Forelimb muscle (tissue), 1 donor: ENCODE results near the gene ZNF778. TPM values are rescaled to one million over a fixed set of nuclear protein-coding genes. Genes with fewer than 3 reads are reported as not detected.

Experiments
- DNase-seq: peaks from one replicate; pipeline ENCODE4 v3.0.0-alpha.2; 2013; ENCODE audit warnings: low read depth
- polyA plus RNA-seq: library from polyadenylated mRNA; unstranded; fragments of 120-200 nt; gene quantifications from one replicate; pipeline ENCODE4 v1.2.1, GENCODE V29; 2013; ENCODE audit not compliant: insufficient read length

The ZNF778 gene
- polyA plus RNA-seq, 1 donor = 7.1 TPM

DNA sequence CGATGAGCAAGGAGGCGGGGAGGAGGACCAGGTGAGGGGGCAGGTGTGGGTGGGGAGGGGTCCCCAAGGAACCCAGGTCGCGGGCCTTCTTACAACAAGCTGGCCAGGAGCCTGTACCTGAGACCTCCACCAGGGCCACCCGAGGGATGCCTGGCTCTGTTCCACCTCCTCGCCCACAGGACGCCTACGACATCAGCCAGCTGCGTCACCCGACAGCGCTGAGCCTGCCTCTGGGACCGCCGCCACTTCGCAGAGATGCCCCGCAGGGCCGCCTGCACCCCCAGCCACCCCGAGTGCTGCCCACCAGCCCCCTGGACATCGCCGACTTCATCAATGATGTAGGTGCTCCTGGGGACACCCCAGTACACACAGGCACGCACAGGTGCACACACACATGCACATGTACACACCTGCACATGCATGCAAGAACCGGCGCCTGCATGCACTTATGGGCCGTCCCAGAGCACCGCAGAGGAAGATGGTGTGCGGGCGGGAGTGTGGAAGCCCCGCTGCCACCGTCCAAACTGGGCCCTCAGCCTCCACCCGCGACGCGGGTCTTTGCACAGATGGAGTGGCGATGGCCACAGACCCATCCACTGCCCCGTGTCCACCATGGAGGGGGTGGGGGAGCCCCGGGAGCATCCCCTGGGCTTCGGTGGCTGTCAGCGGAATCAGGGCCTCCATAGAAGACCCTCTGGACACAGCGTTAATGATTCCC, 23.8 kb upstream of the ZNF778 start:
- no peak for DNase-seq

DNA sequence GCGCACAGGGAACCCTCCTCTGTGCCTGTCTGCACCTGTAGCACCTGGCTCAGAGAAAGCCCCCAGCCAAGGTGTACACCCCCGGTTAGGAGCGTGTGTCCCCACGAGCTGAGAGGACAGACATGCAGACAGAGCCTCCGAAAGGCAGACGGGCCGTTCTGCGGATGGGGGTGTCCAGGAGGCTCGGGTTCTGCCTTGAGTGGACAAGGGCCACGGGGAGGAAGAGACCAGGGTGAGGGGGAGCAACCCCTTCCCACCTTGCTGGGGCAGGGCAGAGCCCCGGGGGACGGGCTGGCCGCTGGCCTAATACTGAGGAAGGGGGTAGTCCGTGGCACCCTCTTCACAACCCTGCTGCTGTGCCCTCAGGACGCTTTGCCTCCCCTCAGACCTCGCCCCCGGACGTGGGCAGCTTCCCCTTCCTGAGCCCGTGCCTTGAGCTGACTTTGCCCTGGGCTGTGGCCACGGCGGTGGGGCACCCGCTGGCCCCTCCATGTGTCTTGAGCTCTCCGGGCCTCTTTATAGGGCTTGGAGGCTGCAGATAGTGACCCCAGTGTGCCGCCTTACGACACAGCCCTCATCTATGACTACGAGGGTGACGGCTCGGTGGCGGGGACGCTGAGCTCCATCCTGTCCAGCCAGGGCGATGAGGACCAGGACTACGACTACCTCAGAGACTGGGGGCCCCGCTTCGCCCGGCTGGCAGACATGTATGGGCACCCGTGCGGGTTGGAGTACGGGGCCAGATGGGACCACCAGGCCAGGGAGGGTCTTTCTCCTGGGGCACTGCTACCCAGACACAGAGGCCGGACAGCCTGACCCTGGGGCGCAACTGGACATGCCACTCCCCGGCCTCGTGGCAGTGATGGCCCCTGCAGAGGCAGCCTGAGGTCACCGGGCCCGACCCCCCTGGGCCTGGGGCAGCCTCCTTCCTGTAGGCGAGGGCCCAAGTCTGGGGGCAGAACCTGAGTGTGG, 22.9 kb upstream of the ZNF778 start:
- DNase-seq = no peak

DNA sequence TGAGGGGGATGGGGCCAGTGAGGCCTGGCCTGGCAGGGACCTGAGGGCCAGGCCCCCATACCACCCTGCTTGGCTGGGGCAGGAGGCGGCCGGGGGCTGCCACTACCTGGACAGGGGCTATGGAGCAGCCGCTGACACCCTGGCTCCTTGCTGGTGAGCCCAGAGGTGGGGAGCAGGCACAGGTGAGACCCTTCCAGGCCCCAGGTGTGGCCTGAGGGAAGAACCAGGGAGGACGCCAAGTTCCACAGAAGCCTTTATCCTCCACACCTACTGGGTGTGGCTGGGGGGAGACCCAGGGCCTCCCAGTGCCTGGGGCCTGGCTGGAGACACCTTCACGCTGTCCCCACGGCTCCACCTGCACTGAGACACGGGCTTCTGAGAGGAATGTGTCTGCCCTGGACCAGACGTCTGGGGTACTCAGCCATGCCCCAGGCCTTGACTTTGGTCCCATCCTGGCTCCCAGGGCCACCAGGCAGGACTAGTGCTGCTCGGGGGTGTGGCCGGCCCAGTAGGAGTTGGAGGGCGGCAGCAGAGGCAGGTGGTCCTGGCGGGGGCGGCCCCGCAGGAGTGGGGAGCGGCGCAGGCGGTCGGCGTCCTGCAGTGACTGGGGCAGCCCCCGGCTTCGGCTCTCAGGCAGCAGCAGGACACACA, 21.9 kb upstream of the ZNF778 start:
- DNase-seq = no peak

DNA sequence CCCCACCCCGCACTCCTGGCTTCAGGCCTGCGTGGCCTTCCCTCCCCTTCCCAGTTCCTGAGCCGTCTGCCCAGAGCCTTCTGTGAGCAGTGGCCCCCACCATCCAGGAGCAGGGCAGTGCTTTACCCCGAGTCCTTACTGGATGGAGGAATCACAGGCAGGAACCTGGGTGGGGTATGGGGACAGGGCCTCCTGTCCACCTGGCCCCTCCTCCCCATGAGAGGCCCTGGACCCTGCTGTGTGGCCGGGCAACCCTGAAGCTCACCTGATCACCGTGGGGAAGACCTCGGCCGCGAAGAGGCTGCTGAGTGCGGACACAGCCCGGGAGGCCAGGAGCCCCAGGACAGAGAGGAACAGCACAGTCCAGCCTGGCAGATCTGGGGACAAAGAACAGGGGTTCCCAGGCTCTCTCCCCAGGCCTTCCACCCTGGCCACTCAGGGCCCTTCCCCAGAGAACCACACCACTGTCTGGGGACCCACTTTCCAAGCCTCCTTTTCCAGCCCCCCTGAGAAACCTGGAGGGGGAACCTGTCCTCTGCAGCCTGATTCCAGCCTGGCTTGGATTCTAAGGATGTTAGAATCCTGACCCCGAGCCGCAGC, 20.4 kb upstream of the ZNF778 start:
- DNase-seq = no peak

DNA sequence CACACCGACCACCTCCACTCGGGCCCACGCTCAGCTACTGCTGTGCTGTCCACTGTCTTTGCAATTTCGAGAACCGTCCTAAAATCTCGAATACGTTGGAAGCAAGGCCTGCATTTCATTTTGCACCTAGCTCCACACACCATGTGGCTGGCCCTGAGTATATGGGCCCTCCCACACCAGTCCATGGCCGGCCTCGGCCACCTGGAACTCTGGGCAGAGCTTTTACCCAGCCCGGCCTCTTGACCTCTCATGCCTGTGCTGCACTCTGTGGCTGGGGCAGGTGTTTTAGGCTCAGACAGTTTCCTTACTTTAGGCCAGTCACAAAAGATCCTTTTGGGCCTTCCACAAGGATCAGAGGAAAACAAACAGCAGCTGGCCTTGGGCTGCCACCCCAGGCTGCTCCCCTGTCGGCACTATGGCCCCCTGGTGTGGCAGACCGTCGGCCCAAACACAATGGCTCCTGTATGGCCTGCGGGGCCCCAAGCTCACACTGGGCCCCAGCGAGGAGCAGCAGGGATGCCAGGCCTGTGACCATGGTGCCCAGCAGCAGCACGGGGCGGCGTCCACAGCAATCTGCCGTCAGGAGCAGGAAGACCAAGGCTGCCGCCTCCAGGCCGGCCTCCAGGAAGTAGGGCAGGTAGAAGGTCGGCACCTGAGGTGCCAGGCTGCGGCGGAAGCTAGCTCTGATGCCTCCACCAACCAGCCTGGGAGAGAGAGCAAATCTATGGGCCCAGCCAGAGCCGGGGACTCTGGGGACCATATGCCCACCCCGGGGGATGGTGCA, 19.7 kb upstream of the ZNF778 start:
- no peak for DNase-seq

DNA sequence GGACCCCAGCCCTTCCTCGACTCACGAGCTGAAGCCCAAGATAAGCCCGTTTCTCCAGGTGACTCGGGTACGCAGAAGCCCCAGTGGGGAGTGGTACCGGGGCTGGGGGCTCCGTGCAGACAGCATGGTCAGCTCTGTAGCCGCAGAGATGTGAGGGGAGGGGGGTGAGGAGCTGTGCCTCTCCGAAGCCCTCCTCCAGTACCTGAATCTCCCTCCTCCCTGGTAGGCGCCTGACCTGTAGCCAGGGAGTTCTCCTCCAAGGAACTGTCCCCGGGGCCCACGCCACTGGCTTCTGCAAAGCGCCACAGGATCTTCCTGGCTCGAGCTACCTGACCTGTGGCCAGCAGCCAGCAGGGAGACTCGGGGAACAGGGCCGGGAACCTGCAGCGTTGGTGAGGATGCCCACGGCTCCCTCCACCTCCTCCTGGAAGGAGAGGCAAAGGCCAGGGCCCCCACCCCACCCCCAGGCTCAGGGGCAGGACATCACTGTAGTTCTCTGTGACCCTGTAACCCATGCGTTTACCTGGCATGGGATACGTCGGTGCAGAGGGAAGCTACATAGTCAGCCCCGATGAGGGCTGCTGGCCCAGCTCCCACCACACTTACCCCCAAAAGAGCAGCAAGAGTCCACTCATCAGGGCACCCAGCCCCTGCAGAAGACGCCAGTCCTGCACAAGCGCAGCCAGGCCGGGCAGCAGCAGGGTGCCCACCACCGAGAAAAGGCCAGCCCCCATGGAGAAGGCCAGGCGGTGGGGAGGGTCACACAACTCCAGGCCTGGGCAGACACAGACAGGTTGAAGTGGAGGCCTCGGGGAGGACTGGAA, 18.9 kb upstream of the ZNF778 start:
- no peak for DNase-seq

DNA sequence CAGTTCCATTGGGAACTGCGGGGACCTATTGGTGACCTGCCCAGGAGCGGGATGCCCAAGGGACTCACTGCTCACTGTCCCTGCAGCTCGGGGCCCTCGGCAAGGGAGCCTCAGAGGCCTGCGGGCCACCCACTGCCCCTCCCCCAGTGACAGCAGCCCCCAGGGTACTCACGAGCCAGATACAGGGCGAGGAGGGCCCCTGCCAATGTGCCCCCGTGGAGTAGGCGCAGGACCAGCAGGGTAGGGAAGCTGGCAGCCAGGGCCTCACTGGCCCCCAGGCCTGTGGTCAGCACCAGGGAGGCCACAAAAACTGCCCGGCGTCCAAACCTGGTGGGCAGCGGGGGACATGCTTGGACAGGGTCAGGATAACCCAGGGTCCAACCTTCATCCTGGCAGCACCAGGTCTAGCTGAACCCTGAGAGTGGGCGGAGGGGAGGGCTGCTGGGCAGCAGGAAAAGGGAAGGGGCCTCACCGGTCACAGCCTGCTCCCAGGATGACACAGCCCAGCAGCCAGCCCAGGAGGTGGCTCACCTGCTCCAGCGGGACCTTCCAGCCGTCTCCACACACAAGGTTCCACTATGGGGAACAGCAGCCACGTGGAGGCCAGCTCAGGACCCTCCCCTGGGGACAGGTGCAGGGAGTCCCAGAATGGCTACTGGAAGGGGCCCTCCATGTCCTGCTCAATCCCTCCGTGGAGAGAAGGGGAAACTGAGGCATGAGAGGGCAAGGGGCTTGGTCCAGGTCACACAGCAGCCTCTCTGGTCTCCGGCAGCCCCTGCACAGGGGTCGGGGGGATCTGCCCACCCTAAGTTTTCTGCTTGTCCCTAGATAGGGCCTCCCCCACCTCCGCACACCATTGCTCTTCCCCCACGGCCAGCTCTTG, 18.0 kb upstream of the ZNF778 start:
- DNase-seq = no peak

DNA sequence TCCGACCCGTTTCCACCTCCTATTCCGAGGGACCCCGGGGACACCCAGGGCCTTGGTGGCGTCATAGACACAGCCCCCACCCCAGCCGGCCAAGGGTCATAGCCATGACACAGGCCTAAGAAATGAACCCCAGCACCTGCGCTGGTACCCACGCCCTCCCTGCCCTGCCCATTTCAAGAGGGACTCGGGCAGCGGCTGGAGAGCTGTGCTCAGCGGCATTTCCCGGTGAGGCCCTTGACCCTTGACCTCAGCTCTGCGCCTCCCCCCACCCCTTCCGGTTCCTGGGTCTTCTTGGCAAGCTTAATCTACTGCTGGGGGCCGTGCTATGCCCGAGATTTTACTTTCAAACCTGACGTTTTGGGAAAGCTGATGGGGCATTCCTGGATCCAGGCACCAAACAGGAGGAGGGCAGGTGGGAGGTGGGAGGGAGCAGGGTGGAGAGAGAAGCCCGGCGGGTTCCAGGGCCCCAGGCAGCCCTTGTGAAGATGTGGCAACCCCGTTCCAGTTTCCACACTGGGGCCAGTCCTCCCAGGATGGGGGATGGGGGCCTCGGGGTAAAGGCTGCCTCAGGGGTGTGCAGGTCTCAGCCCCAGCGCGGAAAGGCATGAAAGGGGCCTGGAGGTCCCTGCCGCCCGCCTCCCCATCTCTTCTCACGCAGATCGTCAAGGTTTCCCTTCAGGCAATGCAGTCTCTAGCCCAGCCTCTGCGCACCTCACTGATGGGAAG, 17.2 kb upstream of the ZNF778 start, which contains the start of gene SLC22A31:
TSS of gene SLC22A31 (minus strand) at position 414 of the 726 bp plus-strand sequence. CDS start at position 378, 36 bp downstream.
- DNase-seq = no peak

DNA sequence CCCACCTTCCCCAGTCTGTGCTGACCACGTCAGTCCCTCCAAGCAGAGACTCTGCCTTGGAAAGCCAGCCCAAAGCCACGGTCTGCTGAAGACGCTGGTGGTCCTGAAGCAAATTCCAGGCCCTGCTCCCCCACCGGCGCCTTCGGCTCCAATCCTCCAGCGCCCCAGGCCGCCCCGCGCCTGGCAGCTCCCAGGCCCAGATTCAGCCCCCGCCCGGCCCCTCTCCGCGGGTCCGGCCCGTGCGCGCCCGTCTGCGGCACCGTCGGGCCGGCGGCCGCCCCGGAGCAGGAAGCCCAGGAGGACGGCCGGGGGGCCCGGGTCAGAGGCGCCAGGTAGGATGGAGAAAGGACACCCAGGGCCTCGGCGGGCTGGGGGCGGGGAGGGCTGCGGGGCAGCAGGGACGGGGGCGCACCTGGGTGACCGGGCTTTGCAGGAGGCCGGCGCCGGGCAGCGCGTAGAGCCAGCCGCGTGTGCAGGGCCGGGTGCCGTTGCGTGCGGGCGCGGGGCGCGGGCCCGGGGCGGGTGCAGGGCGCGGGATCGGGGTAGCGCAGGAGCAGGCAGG, 16.6 kb upstream of the ZNF778 start:
- DNase-seq = no peak

DNA sequence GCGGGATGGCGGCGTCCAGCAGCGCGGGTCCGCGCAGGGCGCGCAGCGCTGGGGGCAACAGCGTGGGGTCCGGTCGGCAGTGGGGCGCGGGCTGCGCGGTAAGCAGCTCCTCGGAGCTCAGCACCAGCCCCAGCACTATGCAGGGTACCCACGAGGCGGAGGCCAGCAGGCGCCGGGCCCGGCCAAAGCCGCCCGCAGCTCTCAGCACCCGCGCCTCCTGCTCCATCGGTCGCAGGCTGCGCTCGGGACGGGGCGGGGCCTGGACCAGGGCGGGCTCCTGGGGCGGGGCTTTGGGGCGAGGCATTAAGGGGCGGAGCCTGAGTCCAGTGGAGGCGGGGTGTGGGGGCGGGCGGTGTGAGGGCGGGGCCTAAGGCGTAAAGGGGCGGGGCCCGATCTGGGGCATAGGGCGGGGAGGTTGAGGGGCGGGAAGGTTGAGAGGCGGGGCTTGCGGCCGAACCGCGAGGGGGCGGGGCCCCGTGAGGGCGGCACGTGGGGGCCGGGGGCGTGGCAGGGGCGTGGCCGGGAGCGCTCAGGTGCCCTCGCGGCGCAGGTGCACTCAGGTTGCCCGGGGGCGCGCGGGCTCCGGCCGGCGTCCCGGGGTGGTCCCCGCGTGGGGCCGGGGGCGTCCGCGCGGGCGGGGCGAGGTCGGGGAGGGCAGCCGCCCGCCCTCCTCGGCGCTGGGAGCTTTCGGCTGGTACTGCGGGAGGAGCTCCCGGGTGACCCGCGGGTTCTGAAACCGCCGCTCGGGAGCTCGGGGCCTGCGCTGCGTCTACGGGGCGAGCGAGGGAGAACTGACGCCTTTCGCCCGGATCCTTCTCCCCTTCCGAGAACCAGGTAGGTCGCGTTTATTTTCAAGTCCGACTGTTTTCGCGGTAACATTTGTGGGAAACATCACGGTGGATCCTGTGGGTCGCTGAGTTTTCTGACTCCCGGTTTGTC, 15.8 kb upstream of the ZNF778 start:
- no peak for DNase-seq

DNA sequence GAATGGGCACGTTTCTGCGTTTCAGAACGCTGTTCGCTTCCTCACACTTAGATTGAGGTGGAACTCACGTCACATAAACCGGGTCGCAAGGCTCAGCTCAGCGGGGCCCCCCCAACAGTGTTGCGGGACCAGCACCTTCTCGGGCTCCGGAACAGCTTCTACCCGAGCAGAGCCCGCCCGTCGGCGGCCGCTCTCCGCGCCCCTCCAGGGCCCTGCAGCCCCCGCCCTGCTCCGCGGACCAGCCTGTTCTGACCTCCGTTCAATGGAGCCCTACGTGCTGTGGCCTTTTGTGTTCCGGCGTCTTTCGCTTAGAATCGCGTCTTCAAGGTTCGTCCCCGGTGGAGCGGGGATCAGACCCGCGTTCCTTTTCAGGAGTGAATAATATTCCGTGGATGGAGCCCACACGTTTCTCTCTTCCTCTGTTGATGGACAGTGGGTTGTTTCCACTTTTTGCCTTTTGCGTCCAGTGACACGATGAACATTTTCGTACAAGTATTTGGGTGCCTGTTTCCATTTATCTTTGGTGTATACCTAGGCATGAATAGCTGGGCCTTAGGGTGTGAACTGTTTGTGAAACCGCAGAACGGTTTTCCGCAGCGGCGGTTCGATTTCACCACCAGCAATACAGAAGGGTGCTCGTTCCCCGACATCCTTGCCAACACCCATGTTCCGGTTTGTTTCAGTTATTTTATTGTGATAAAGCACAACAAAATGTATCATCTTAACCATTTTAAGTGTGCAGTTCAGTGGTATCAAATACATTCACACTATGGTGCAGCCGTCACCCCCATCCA, 14.9 kb upstream of the ZNF778 start:
- DNase-seq = no peak

DNA sequence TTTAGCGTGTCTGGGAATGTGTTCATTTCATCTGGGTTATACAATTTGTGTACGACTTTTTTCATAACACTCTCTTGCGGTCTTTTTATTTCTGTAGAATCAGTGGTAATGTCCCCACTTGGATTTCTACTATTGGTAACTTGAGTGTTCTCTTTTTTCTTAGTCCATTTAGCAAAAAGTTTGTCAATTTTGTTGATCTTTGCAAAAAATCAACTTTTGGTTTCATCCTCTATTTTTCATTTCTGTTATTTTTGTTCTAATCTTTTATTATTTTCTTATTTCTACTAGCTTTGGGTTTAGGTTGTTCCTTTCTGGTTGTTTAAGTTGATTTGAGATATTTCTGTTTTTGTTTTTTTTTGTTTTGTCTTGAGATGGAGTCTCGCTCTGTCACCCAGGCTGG, 9.5 kb upstream of the ZNF778 start:
- DNase-seq = no peak

DNA sequence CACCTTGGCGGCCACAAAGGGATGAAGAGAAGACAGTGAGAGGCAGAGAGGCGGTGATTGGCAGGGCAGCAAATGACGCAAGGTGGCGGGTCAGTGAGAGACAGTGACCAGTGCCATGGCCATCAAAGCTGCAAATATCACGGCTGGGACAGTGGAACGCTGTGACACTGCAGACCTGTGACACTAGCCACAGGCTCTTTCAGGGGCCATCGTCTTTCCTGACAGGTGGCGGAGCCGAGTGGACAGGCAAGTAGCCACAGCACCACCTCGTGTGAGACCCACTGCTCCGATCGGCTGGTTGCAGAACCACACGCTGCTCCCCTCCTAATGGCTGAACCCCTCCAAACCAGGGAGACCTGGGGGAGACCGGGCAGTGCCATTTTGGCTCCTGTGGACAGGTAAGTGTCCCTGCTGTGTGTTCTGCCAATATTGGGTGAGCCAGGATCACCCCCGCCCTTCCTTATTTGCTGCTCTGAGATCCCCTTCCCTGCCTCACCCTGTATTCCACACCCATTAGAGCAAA, 7.9 kb upstream of the ZNF778 start:
- no peak for DNase-seq

DNA sequence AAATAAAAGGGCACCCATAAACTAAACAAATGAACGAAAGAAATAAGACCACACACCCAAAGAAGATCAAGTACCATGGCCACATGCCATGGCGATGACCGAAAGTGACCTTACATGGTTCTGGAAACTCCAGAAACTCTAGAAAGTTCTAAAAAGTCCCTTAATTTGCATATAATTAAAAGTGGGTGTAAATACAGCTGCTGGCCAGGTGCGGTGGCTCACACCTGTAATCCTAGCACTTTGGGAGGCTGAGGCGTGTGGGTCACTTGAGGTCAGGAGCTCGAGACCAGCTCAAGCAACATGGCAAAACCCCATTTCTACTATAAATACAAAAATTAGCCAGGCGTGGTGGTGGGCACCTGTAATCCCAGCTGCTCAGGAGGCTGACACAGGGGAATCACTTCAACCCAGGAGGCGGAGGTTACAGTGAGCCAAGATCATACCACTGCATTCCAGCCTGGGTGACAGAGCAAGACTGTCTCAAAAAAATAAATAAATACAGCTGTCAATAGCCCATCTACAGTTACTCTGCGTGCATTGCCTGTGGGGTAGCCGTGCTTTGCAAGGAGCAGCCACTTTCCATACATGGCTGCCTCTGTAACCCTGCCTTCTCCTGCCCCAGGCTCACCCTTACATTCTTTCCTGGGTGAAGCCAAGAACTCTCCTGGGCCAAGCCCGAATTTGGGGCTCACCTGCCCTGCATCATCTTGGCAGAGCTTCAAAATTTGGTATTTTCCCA, 7.2 kb upstream of the ZNF778 start:
- no peak for DNase-seq

DNA sequence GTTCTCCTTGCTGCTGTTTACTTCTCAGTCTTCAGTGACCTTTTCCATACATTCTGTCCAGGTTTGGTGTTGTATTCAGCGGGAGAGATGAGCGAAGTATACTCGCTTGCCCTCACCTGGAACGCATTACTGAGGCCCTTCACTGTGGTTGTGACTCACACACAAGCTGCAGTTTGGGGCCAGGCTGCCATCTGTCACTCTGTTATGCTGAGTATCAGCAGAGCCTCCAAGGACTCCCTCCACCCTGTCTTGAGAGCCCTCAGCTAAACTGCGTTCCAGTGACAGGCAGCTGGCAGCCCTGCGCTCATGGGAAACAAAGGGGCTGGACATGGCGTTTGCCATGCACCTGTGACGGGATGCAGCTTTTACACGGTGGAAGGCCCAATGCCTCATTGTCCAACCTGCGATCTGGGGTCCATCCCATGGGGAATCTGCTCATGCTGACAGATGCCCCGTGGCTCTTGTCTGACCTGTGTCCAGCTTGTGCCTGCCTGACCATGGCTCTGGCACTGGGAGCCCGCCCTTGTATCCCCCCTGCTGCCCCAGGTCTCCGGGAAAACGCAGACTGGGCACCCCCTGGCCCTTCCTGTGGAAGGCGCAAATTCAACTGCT, 6.5 kb upstream of the ZNF778 start:
- no peak for DNase-seq
